ENCODE results near the gene APC.

GRCh38 chr5:112691758-112692157 lies 45.9 kb upstream of the APC start:
- no peak for TF ChIP-seq POLR2AphosphoS5 (IDR thresholded peaks at IDR 0.05; ENCODE audit: low read depth, low read length)
- TF ChIP-seq POLR2A (IDR thresholded peaks at IDR 0.05; ENCODE audit: low read depth, low read length) = no peak
- TF ChIP-seq TAF1 (IDR thresholded peaks at IDR 0.05; ENCODE audit: borderline replicate concordance, low read depth, low read length) = no peak
